Adipocyte (in vitro differentiated cells): Measurements from ENCODE around the gene NMNAT1.

Source experiments
- DNase-seq: peaks from one replicate; pipeline ENCODE4 v3.0.0-alpha.2; 2015; ENCODE audit warnings: low read depth
- H3K27me3 ChIP-seq: replicated peaks from 2 replicates; pipeline ENCODE4 v1.7.0; 2013; ENCODE audit warnings: mild to moderate bottlenecking, low read length, moderate library complexity; ENCODE audit not compliant: control insufficient read depth, insufficient read depth
- H3K36me3 ChIP-seq: 2 replicates; pipeline ENCODE4 v1.7.0; 2013; ENCODE audit warnings: low read length, mild to moderate bottlenecking, moderate library complexity; ENCODE audit not compliant: control insufficient read depth, insufficient read depth, severe bottlenecking
- H3K4me1 ChIP-seq: 2 replicates; pipeline ENCODE4 v1.7.0; 2013; ENCODE audit warnings: mild to moderate bottlenecking, low read length, moderate library complexity; ENCODE audit not compliant: control insufficient read depth, insufficient read depth
- H3K4me3 ChIP-seq: 2 replicates; pipeline ENCODE4 v1.7.0; 2013; ENCODE audit warnings: mild to moderate bottlenecking, low read length, moderate library complexity
- H3K9ac ChIP-seq: 2 replicates; pipeline ENCODE4 v1.7.0; 2013; ENCODE audit warnings: mild to moderate bottlenecking, low read length, moderate library complexity
- H3K9me3 ChIP-seq: 2 replicates; pipeline ENCODE4 v1.7.0; 2013; ENCODE audit warnings: mild to moderate bottlenecking, low read length, moderate library complexity; ENCODE audit not compliant: control insufficient read depth

Gene NMNAT1

GRCh38 chr1:9927259-9927658 is 16.0 kb upstream of the NMNAT1 start:
- peaks cover 24% of the 10 kb centered on the region for H3K36me3 ChIP-seq
- no peak overlapping the region for H3K4me3 ChIP-seq
- no peaks in the 10 kb centered on the region for H3K4me1 ChIP-seq
- no peaks in the 10 kb centered on the region for H3K27me3 ChIP-seq
- DNase-seq: no peak
- H3K9me3 ChIP-seq: no peaks in the 10 kb centered on the region
- H3K9ac ChIP-seq: no peak overlapping the region

DNA sequence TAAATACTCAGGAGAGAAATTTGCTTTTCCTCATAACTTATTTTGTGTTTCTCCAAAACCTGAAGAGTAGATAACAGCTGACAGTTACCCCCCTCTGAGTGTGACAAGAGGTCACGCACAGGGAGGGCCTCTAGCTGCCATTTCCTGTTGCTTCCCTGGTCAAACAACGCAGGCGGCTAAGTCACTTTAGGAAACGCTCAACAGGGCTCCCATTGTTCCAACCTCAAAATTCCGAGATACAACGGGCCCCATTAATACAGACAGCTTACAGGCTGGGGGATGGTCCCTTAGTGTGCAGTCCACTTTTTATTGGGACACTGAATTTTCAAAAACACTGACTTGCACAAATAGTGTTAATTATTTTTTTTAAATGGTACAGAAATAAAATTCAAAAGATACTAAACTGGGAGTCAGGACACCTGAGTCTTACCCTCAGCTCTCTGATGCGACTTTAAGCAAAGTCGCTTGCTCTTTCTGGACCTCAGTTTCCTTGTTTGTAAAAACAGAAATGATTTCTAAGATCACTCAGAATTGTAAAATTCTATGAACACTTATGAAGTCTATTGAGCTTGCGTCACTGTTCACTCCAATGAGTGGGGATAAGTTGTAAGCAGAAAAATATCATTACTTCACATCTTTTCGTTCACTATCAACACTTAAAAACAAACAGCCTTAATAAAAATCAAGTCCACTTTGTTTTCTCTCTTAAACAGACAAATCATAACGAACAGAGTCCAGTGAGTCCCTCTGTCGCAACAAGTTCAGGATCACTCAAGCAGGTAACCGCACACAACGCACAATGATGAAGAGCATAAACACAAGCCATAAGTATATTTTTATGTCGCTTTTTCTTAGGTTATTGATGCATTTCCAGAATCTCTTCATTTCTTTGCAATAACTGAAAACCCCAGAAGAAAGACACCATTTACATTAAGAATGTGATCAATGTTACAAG is 13.6 kb upstream of the NMNAT1 start:
- Histone ChIP-seq H3K27me3 (no peaks in the 10 kb centered on the region), H3K9me3 (no peaks in the 10 kb centered on the region), H3K36me3 (peaks cover 30% of the 10 kb centered on the region), H3K4me1 (no peaks in the 10 kb centered on the region), H3K4me3 (no peak overlapping the region), H3K9ac (no peak overlapping the region)
- DNase-seq: no peak

DNA sequence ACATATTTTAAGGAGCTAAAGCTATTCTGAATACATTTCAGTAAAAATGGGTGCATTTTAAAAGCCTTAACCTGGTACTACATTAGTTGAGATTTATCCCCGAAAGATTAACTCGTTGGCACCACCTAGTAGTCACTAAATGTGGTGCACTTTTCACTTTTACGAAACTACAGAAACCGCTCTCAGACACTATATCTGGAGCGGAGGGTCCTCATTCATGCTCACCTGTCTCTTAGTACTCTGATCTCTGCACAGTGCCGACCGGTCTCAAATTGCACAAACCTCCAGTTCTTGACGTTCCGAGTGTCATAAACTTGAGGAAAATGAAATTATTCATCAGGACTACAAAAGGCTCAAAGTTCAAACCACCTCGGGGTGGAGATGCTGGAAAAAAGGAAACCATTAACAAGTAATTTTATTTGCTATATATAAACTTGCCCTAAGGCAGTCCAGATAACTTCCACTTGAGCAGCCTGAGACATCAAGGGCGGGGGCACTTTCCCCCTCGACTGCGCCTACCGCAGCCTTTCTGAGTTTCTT is 806 bp upstream of the NMNAT1 start:
- Histone ChIP-seq H3K4me3 (peak overlapping the region; percentile 99), H3K4me1 (peaks cover 7% of the 10 kb centered on the region), H3K9me3 (no peaks in the 10 kb centered on the region), H3K36me3 (peaks cover 5% of the 10 kb centered on the region), H3K9ac (peak overlapping the region; percentile 98), H3K27me3 (no peaks in the 10 kb centered on the region)
- DNase-seq: peak; percentile 80

DNA sequence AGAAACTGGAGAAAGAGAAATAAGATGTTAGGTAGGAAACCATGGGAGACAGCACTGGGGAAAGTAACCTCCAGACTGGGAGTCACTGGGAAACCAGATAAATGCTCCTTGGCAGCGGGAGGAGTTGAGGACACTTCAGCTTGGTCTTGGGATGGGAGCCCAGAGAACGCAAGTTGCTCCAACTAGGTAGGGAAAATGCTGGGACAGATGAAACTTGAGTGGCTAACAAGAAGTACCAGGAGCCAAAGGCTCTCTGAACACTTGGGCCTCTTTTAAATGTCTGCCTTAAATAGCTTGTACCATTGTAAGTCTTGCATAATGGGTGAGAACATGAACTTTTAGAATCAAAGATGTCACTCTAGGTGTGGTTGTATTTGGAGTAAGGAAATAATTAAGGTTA is 3.0 kb downstream of the NMNAT1 start:
- H3K4me1 ChIP-seq: peaks cover 16% of the 10 kb centered on the region
- peaks cover 13% of the 10 kb centered on the region for H3K36me3 ChIP-seq
- DNase-seq: no peak
- no peaks in the 10 kb centered on the region for H3K27me3 ChIP-seq
- no peak overlapping the region for H3K4me3 ChIP-seq
- no peak overlapping the region for H3K9ac ChIP-seq
- no peaks in the 10 kb centered on the region for H3K9me3 ChIP-seq

DNA sequence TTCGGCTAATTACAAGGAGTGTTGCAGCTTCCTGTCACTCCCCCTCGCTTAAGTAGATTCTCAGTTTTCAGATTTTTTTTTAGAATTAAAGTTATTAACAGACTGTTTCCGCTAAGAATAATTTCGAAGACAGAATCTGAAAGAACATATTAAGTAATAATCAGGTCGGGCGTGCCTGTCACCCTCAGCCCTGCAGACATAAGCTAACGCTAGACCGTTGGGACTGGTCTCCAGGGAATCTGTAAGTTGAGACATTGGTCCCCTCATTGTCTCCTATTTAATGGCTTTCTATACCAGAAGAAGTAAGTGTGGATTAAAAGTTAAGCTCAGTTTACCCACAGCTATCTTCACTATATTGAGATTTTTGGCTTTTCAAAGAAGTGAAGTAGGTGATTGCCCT is 14.5 kb downstream of the NMNAT1 start:
- H3K4me1 ChIP-seq: no peaks in the 10 kb centered on the region
- DNase-seq: no peak
- H3K27me3 ChIP-seq: no peaks in the 10 kb centered on the region
- H3K4me3 ChIP-seq: no peak overlapping the region
- H3K9me3 ChIP-seq: no peaks in the 10 kb centered on the region
- no peak overlapping the region for H3K9ac ChIP-seq
- no peaks in the 10 kb centered on the region for H3K36me3 ChIP-seq

- H3K4me3 ChIP-seq: no peak overlapping the region
- no peaks in the 10 kb centered on the region for H3K36me3 ChIP-seq
- DNase-seq: no peak
- H3K4me1 ChIP-seq: no peaks in the 10 kb centered on the region
- no peak overlapping the region for H3K9ac ChIP-seq
- no peaks in the 10 kb centered on the region for H3K27me3 ChIP-seq
- H3K9me3 ChIP-seq: no peaks in the 10 kb centered on the region
These were observed 16.7 kb downstream of the NMNAT1 start for GRCh38 chr1:9960011-9960410.

- peak; percentile 9 for DNase-seq
- Histone ChIP-seq H3K9me3 (no peaks in the 10 kb centered on the region), H3K4me3 (no peak overlapping the region), H3K4me1 (no peaks in the 10 kb centered on the region), H3K36me3 (no peaks in the 10 kb centered on the region), H3K27me3 (no peaks in the 10 kb centered on the region), H3K9ac (no peak overlapping the region)
These were observed 17.7 kb downstream of the NMNAT1 start for GRCh38 chr1:9960706-9961562.

DNA sequence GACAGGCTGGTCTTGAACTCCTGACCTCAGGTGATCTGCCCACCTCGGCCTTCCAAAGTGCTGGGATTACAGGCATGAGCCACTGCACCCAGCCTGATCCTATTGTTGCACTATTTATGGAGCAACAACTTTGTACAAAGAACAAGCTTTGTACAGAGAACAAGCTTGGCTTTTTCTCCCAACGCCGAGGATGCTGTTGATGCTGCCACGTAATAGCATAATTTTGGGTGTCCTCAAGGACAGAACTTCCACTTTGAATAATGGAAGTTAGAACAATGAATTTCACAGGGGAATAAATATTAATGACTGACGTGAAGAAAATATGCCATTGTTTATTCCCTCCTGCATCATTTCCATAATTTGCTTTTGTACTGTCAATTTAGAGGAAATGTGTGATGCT is 41.0 kb downstream of the NMNAT1 start:
- H3K9me3 ChIP-seq: no peaks in the 10 kb centered on the region
- no peak overlapping the region for H3K4me3 ChIP-seq
- H3K27me3 ChIP-seq: no peaks in the 10 kb centered on the region
- H3K4me1 ChIP-seq: no peaks in the 10 kb centered on the region
- H3K36me3 ChIP-seq: peaks cover 28% of the 10 kb centered on the region
- no peak overlapping the region for H3K9ac ChIP-seq
- no peak for DNase-seq

DNA sequence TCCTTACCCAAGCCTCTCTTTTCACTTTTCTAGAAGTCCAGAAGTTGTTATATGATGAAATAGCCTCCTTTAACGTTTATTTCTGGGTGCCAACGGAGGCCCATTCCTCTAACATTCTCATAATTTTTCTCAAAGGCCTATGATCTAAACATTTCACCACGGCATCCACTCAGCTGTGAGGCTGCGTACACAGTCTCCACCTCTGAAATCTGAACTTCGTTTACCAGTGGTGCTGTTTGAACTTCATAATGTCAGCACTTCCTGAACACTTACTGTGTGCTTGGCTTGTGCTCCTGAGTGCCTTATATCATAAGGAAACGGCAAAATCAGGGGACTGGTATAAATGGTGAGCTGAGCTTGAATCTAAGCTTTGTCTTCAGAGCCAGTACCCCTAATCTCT is 41.7 kb downstream of the NMNAT1 start:
- H3K4me1 ChIP-seq: no peaks in the 10 kb centered on the region
- H3K4me3 ChIP-seq: no peak overlapping the region
- H3K36me3 ChIP-seq: peaks cover 28% of the 10 kb centered on the region
- peak; percentile 47 for DNase-seq
- no peaks in the 10 kb centered on the region for H3K9me3 ChIP-seq
- H3K27me3 ChIP-seq: no peaks in the 10 kb centered on the region
- no peak overlapping the region for H3K9ac ChIP-seq

DNA sequence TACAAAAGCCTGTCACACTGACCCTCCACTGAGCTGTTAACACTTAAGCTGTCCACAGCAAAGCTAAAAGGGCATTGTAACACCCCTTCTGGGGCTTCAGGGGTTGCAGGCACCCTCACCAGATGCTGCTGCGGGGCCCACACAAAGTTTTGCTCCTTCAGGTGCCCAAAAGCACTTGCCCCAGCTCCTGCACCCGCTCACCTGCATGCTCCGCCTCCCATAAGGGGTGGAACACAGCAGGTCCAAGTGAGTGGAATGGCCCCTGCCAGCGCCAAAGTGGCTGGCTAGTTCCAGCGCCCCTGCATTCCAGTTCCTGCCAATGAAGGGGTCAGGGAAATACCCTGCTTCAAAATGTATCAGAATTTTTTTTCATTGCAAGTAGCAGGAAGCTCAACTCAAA is 46.5 kb downstream of the NMNAT1 start:
- H3K9me3 ChIP-seq: no peaks in the 10 kb centered on the region
- no peak overlapping the region for H3K4me3 ChIP-seq
- no peaks in the 10 kb centered on the region for H3K36me3 ChIP-seq
- DNase-seq: no peak
- H3K4me1 ChIP-seq: peaks cover 14% of the 10 kb centered on the region
- no peaks in the 10 kb centered on the region for H3K27me3 ChIP-seq
- H3K9ac ChIP-seq: no peak overlapping the region

DNA sequence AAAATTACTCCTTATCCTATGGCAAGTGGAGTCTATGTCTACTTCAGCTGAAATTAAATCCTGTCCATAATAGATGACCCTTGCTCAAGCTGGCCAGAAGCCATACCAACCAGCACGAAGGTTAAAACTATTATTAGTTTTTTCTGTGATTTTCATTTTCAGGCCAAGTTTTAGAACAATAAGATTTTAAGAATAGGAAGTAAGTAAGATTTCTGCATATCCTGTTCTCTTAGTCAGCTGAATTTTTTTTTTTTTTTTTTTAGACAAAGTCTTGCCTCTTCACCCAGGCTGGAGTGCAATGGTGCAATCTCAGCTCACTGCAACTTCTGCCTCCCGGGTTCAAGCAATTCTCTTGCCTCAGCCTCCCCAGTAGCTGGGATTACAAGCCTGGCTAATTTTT is 47.7 kb downstream of the NMNAT1 start:
- DNase-seq: no peak
- Histone ChIP-seq H3K9me3 (no peaks in the 10 kb centered on the region), H3K9ac (no peak overlapping the region), H3K36me3 (no peaks in the 10 kb centered on the region), H3K4me3 (no peak overlapping the region), H3K4me1 (peaks cover 14% of the 10 kb centered on the region), H3K27me3 (no peaks in the 10 kb centered on the region)
